Gastrocnemius medialis (tissue), 4 donors: Measurements from ENCODE around the gene ISG20L2. TPM values are rescaled to one million over a fixed set of nuclear protein-coding genes. Genes with fewer than 3 reads are reported as not detected.

Source experiments
- ATAC-seq, 2 donors: fragments of 150-250 bp; one replicate each; pipeline ENCODE4 v1.9.1; 2016
- DNase-seq, 2 donors: peaks; one replicate each; pipeline ENCODE4 v3.0.0-alpha.2; 2019
- H3K27ac ChIP-seq, 4 donors: fragments of 200-600 bp; sonication (generic); 1 replicate in 1 of 4; 2 replicates in 3 of 4; pipeline ENCODE4 v1.5.1; 2016 to 2018; ENCODE audit warnings: mild to moderate bottlenecking in 2 of 4, moderate library complexity in 1 of 4
- H3K27me3 ChIP-seq, 3 donors: fragments of 200-600 bp; sonication (generic) in 2 of 3; 1 replicate in 1 of 3; 2 replicates in 2 of 3; pipeline versions ENCODE4 v1.5.1 to v1.6.0; 2016 to 2019; ENCODE audit warnings: mild to moderate bottlenecking in 1 of 3, moderate library complexity in 1 of 3
- H3K36me3 ChIP-seq, 2 donors: fragments of 200-600 bp; sonication (generic) in 1 of 2; one replicate each; pipeline ENCODE4 v1.5.1; 2017 to 2018
- H3K4me1 ChIP-seq, 2 donors: fragments of 200-600 bp; sonication (generic) in 1 of 2; one replicate each; pipeline ENCODE4 v1.5.1; 2016 to 2017; ENCODE audit warnings: mild to moderate bottlenecking in 2 of 2
- H3K4me3 ChIP-seq, 4 donors: fragments of 200-600 bp; sonication (generic) in 3 of 4; 1 replicate in 1 of 4; 2 replicates in 3 of 4; pipeline ENCODE4 v1.5.1; 2016 to 2019; ENCODE audit warnings: mild to moderate bottlenecking in 2 of 4
- H3K9me3 ChIP-seq, 3 donors: fragments of 200-600 bp; sonication (generic) in 2 of 3; 1 replicate in 1 of 3; 2 replicates in 2 of 3; pipeline ENCODE4 v1.5.1; 2016 to 2019
- POLR2A ChIP-seq, 2 donors: fragments of 450-650 bp; IDR thresholded peaks; one replicate each; pipeline ENCODE4 v1.6.1; 2017; ENCODE audit warnings: antibody characterized with exemption in 2 of 2, mild to moderate bottlenecking in 2 of 2, moderate library complexity in 2 of 2
- in situ Hi-C, 4 donors: fragments of 200-750 bp; cut with MboI; loops; one replicate each; pipeline versions ENCODE4 v1.15.0 to v1.8.0; 2017; ENCODE audit warnings: low sequenced_read_pairs in 4 of 4
- intact Hi-C: fragments of 100-400 bp; cut with DNase I; formaldehyde crosslinking; loops from one replicate; pipeline ENCODE4 v1.15.1; 2023; ENCODE audit warnings: low total_unique reads
- total RNA-seq, 4 donors: library from RNA; depleted of rRNA; stranded (reverse); fragments of >200 nt; gene quantifications; one replicate each; pipeline versions ENCODE4 v1.1.0 to v1.2.3, GENCODE V29; 2016
- TF ChIP-seq, protein P1 (sequence below), 5 experiments: fragments of 450-650 bp in 3 of 5; fragments of 200-600 bp in 2 of 5; sonication (generic) in 2 of 5; IDR thresholded peaks in 4 of 5; conservative IDR thresholded peaks in 1 of 5; 1 replicate in 4 of 5; 2 replicates in 1 of 5; pipeline ENCODE4 v1.5.1; 2016 to 2019; ENCODE audit warnings: antibody characterized with exemption in 5 of 5, mild to moderate bottlenecking in 3 of 5, moderate library complexity in 3 of 5

Gene ISG20L2
- total RNA-seq, 4 donors from 2014 or later = 9.5 to 16.4 (median 15.1) TPM

DNA sequence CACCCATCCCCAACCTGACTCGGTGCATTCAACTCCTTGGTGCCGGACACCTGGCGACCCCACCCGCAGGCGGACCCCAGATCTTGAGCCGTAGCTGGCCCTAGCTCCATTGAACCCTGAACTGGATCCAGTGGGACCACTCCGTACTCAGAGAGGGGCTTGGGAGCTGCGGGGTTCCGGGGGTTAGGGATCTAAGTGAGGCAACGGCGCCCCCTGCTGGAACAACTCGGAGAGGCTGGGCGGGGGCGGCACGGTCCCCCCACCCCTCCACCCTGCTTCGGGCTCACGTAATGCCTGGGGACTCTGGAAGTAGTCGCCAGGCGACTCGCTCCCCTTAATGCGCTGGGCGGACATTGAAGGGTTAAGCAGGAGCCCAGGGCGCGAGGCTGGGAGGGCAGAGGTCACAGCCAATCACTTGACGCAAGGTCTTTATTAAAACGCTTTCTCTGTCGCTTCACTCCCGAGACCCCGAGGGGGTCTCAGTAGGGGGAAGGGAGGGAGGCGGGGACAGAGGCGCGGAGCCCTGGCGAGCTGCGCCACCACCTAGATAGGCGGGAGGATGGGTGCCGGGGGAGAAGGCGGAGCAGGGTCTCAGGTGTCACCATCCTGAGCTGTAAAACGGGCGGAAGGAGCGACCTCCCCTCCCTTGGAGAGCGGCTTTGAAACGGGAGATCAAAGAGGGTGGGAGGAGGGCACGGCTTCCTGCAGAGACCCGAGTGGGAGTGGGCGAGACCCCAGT is 22.5 kb downstream of the ISG20L2 start:
- Histone ChIP-seq H3K36me3 (no peaks in the 10 kb centered on the region), H3K4me3 (peak overlapping the region; percentile 37 to 69 (median 50)), H3K27me3 (peaks cover 38 to 43% (median 40%) of the 10 kb centered on the region in 3 donors), H3K27ac (peak overlapping the region; percentile 60 to 69 (median 65)), H3K4me1 (peaks cover 28% of the 10 kb centered on the region in 2 donors), H3K9me3 (no peaks in the 10 kb centered on the region)
- TF ChIP-seq POLR2A (IDR thresholded peaks at IDR 0.05) = no peak
- TF ChIP-seq, protein P1, sequence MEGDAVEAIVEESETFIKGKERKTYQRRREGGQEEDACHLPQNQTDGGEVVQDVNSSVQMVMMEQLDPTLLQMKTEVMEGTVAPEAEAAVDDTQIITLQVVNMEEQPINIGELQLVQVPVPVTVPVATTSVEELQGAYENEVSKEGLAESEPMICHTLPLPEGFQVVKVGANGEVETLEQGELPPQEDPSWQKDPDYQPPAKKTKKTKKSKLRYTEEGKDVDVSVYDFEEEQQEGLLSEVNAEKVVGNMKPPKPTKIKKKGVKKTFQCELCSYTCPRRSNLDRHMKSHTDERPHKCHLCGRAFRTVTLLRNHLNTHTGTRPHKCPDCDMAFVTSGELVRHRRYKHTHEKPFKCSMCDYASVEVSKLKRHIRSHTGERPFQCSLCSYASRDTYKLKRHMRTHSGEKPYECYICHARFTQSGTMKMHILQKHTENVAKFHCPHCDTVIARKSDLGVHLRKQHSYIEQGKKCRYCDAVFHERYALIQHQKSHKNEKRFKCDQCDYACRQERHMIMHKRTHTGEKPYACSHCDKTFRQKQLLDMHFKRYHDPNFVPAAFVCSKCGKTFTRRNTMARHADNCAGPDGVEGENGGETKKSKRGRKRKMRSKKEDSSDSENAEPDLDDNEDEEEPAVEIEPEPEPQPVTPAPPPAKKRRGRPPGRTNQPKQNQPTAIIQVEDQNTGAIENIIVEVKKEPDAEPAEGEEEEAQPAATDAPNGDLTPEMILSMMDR (IDR thresholded peaks at IDR 0.05 in 4 of 5, conservative IDR thresholded peaks at IDR 0.05 in 1 of 5) = peak; percentile 66 to 90 (median 87)
- ATAC-seq (peak; percentile 33 to 49), DNase-seq (peak in 1 of 2 donors; percentile 36)
- intact Hi-C loops = loop anchor here (1.0 kb wide), 1 partner anchor 17 kb away; no protein-coding TSS in a partner anchor
- in situ Hi-C loops = loop anchor here in 1 of 4 donors (25.0 kb wide), 1 partner anchor 156 kb away; the partner anchor contains the start of genes INSRR and NTRK1

- peak within 1 kb of the TSS; percentile 60 to 69 (median 65) for H3K27ac ChIP-seq
- H3K36me3 ChIP-seq = no peaks in the 10 kb centered on the region
- peaks cover 38 to 45% (median 40%) of the 10 kb centered on the region in 3 donors for H3K27me3 ChIP-seq
- TF ChIP-seq, protein P1 (IDR thresholded peaks at IDR 0.05 in 4 of 5, conservative IDR thresholded peaks at IDR 0.05 in 1 of 5) = no peak
- TF ChIP-seq POLR2A (IDR thresholded peaks at IDR 0.05) = no peak
- in situ Hi-C loops (loop anchor here in 1 of 4 donors (25.0 kb wide), 1 partner anchor 157 kb away; the partner anchor contains the start of genes INSRR and NTRK1), intact Hi-C loops (loop anchor here (1.0 kb wide), 1 partner anchor 16 kb away; no protein-coding TSS in a partner anchor)
- H3K4me1 ChIP-seq = peaks cover 28% of the 10 kb centered on the region in 2 donors
- peak within 1 kb of the TSS; percentile 37 to 69 (median 50) for H3K4me3 ChIP-seq
- peak in 1 of 2 donors; percentile 19 for ATAC-seq
- no peaks in the 10 kb centered on the region for H3K9me3 ChIP-seq
- DNase-seq = no peak
These were observed 23.1 kb downstream of the ISG20L2 start, which contains the start of gene CRABP2 for GRCh38 chr1:156705321-156705917. CRABP2 (minus strand) TSS chr1:156705583; CDS start chr1:156705446, 137 bp downstream.

- intact Hi-C loops = loop anchor here (1.0 kb wide), 1 partner anchor 16 kb away; no protein-coding TSS in a partner anchor
- Histone ChIP-seq H3K4me1 (peaks cover 28% of the 10 kb centered on the region in 2 donors), H3K4me3 (peak overlapping the region; percentile 37 to 69 (median 50)), H3K9me3 (no peaks in the 10 kb centered on the region), H3K27ac (peak overlapping the region in 2 of 4 donors; percentile 60 to 69), H3K36me3 (no peaks in the 10 kb centered on the region), H3K27me3 (peaks cover 38 to 48% (median 40%) of the 10 kb centered on the region in 3 donors)
- DNase-seq (peak in 1 of 2 donors; percentile 64), ATAC-seq (peak; percentile 41 to 67)
- in situ Hi-C loops = loop anchor here in 1 of 4 donors (25.0 kb wide), 1 partner anchor 157 kb away; the partner anchor contains the start of genes INSRR and NTRK1
- TF ChIP-seq, protein P1 (IDR thresholded peaks at IDR 0.05 in 4 of 5, conservative IDR thresholded peaks at IDR 0.05 in 1 of 5) = no peak
- TF ChIP-seq POLR2A (IDR thresholded peaks at IDR 0.05) = no peak
These were observed 23.6 kb downstream of the ISG20L2 start for GRCh38 chr1:156704930-156705320.

DNA sequence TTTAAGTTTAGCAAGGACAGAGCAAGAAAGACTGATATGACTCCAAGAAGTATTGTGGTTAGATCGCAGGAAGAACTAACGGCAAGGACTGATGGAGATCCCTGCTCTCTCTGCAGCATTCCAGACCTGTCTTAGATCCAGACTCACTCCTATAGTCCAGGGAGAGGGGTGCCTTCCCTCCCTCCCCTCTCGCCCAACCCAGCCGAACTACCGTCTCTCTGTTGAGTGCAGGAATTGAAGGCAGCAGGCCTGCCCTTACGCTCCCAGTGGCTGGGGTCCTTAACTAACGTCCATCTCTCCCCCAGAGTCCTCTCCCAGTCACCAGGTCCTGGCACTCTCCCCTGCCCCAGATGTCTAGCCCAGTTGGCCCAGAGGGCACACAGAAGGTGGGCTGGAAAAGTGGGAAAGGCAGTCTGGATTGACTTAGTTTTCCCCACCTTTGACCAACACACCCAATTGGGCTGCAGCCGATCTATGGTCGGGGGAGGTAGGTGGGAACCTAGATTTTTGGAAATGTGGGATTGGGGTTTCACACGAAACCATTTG is 24.3 kb downstream of the ISG20L2 start:
- ATAC-seq = no peak
- in situ Hi-C loops (loop anchor here in 1 of 4 donors (25.0 kb wide), 1 partner anchor 158 kb away; the partner anchor contains the start of genes INSRR and NTRK1), intact Hi-C loops (no loop called here)
- peak overlapping the region in 2 of 4 donors; percentile 44 to 69 for H3K4me3 ChIP-seq
- H3K36me3 ChIP-seq = no peaks in the 10 kb centered on the region
- TF ChIP-seq POLR2A (IDR thresholded peaks at IDR 0.05) = no peak
- TF ChIP-seq, protein P1 (IDR thresholded peaks at IDR 0.05 in 4 of 5, conservative IDR thresholded peaks at IDR 0.05 in 1 of 5) = no peak
- H3K4me1 ChIP-seq = peaks cover 28% of the 10 kb centered on the region in 2 donors
- no peaks in the 10 kb centered on the region for H3K9me3 ChIP-seq
- no peak for DNase-seq
- H3K27me3 ChIP-seq = peaks cover 38 to 48% (median 40%) of the 10 kb centered on the region in 3 donors
- H3K27ac ChIP-seq = peak overlapping the region in 1 of 4 donors; percentile 2
